Right lung (tissue), 5 donors: ENCODE measurements around the gene KRT77. TPM values are rescaled to one million over a fixed set of nuclear protein-coding genes. Genes with fewer than 3 reads are reported as not detected.
A peak's percentile ranks its signal among the peaks of the same experiment; 100 is the strongest.

Source experiments
- DNase-seq, 2 donors: peaks; one replicate each; pipeline ENCODE4 v3.0.0-alpha.2; 2013
- polyA plus RNA-seq, 5 donors: library from polyadenylated mRNA; unstranded; fragments of 120-200 nt; gene quantifications; one replicate each; pipeline versions ENCODE4 v1.2.1 to v1.2.3, GENCODE V29; 2013; ENCODE audit warnings: inconsistent platforms in 1 of 5, low replicate concordance in 1 of 5; ENCODE audit not compliant: insufficient read length in 5 of 5, insufficient read depth in 1 of 5

The KRT77 gene
- polyA plus RNA-seq, 5 donors: not detected

GRCh38 chr12:52656616-52657015, 46.7 kb downstream of the KRT77 start:
- DNase-seq: no peak

- DNase-seq: peak; percentile 23 to 25
Observed at GRCh38 chr12:52655720-52656124, 47.6 kb downstream of the KRT77 start.

- no peak for DNase-seq
Observed at GRCh38 chr12:52655251-52655650, 48.1 kb downstream of the KRT77 start.

- DNase-seq: no peak
Observed at GRCh38 chr12:52651726-52652261, 51.5 kb downstream of the KRT77 start, which contains the start of gene KRT2. TSS of gene KRT2 (minus strand) at chr12:52652211. CDS start at chr12:52652142, 69 bp downstream.

- DNase-seq: no peak
Observed at GRCh38 chr12:52650520-52651081, 52.7 kb downstream of the KRT77 start.

GRCh38 chr12:52649066-52649465, 54.3 kb downstream of the KRT77 start:
- no peak for DNase-seq

- DNase-seq: no peak
Observed at GRCh38 chr12:52648012-52648550, 55.2 kb downstream of the KRT77 start.

- no peak for DNase-seq
Observed at GRCh38 chr12:52647601-52648000, 55.7 kb downstream of the KRT77 start.

GRCh38 chr12:52646613-52647012, 56.7 kb downstream of the KRT77 start:
- no peak for DNase-seq

GRCh38 chr12:52645982-52646381, 57.3 kb downstream of the KRT77 start:
- DNase-seq: no peak

GRCh38 chr12:52645120-52645761, 58.1 kb downstream of the KRT77 start:
- no peak for DNase-seq

GRCh38 chr12:52644078-52644415, 59.3 kb downstream of the KRT77 start:
- DNase-seq: no peak

- DNase-seq: no peak
Observed at GRCh38 chr12:52643233-52644077, 59.9 kb downstream of the KRT77 start.

GRCh38 chr12:52641468-52641867, 61.9 kb downstream of the KRT77 start:
- no peak for DNase-seq

Other genes with a start within 250 kb of the KRT77 start
- gene KRT6C, start 229.7 kb downstream of the KRT77 start, polyA plus RNA-seq: under 1 TPM in 1 of 5 donors, not detected in 4; 0.08 TPM
- gene KRT6A, start 210.3 kb downstream of the KRT77 start, polyA plus RNA-seq: under 1 TPM in 1 of 5 donors, not detected in 4; 0.20 TPM
- 1 to 10 TPM in 1 of 5 donors, under 1 TPM in 4; 0.29 to 1.0 (median 0.47) TPM for gene KRT5, start 183.1 kb downstream of the KRT77 start, polyA plus RNA-seq
- under 1 TPM in 3 of 5 donors, not detected in 2; 0.06 to 0.12 (median 0.08) TPM for gene KRT71, start 150.4 kb downstream of the KRT77 start, polyA plus RNA-seq
- not detected for gene KRT74, start 129.7 kb downstream of the KRT77 start, polyA plus RNA-seq
- under 1 TPM; 0.09 to 0.46 (median 0.18) TPM for gene KRT72, start 102.1 kb downstream of the KRT77 start, polyA plus RNA-seq
- gene KRT73, start 85.0 kb downstream of the KRT77 start, polyA plus RNA-seq: under 1 TPM in 4 of 5 donors, not detected in 1; 0.10 to 0.19 (median 0.15) TPM
- gene KRT2, start 51.3 kb downstream of the KRT77 start, polyA plus RNA-seq: not detected
- under 1 TPM; 0.25 to 0.81 (median 0.71) TPM for gene KRT1, start 23.1 kb downstream of the KRT77 start, polyA plus RNA-seq
- gene KRT76, start 73.8 kb upstream of the KRT77 start, polyA plus RNA-seq: not detected
- gene KRT3, start 92.6 kb upstream of the KRT77 start, polyA plus RNA-seq: not detected
- 1 to 10 TPM; 1.3 to 6.2 (median 2.8) TPM for gene KRT4, start 110.6 kb upstream of the KRT77 start, polyA plus RNA-seq
- gene KRT79, start 130.8 kb upstream of the KRT77 start, polyA plus RNA-seq: not detected
- under 1 TPM in 1 of 5 donors, not detected in 4; 0.16 TPM for gene KRT78, start 145.5 kb upstream of the KRT77 start, polyA plus RNA-seq
- gene KRT8, start 201.6 kb upstream of the KRT77 start, polyA plus RNA-seq: 100 to 1,000 TPM; 166 to 247 (median 183) TPM
- gene KRT18, start 245.6 kb upstream of the KRT77 start, polyA plus RNA-seq: 100 to 1,000 TPM in 4 of 5 donors, 10 to 100 TPM in 1; 90.5 to 152 (median 114) TPM